HG03432 (cell line): ENCODE data around the gene PLA2G2C.

Experiments
- ATAC-seq: cut with Tn5 transposase; IDR thresholded peaks from one replicate; pipeline ENCODE4 v1.9.1; 2021; ENCODE audit warnings: mild to moderate bottlenecking, moderate library complexity; ENCODE audit not compliant: unreplicated experiment

Gene PLA2G2C

DNA sequence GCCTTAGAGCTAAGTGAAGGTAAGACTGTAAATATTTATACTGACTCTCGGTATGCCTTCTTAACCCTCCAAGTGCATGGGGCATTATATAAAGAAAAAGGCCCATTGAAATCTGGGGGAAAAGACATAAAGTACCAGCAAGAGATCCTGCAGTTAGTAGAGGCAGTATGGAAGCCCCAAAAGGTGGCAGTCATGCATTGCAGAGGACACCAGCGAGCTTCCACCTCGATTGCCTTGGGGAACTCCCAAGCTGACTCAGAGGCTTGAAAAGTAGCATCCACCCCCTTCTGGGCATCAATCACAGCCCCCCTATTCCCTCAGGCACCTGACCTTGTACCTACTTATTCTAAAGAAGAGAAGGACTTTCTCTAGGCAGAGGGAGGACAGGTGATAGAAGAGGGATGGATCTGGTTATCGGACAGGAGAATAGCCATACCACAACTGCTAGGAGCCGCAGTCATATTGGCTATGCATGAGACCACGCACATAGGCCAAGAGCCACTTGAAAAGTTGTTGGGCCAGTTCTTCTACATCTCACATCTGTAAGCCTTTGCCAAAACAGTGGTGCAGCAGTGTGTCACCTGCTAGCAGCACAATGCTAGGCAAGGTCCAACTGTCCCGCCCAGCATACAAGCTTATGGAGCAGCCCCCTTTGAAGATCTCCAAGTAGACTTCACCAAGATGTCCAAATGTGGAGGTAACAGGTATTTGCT lies 27.8 kb downstream of the PLA2G2C start:
- no peak for ATAC-seq

- no peak for ATAC-seq
These were observed 32.0 kb downstream of the PLA2G2C start for GRCh38 chr1:20154301-20154831.

DNA sequence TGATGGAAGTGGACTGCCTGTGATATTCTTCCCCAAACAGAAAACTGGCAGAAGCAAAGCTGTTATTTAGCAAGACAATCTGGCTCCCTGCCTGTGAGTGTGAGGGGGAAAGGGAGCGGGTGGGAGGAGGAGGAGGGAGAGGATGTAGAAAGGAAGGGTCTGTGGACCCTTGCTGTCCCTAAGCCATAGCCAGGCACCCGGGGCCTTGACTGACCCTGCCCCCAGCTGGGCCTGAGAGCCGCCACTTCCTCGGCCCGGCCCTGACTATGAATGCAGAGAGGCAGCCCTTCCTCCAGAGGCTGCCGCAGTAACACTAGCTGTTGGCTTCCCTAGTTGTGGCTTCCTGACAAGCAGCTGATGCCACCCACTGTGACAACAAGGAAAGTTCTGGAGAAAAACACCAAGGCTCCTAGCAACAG lies 33.3 kb downstream of the PLA2G2C start:
- ATAC-seq, result no peak

GRCh38 chr1:20152599-20152930 lies 33.8 kb downstream of the PLA2G2C start:
- ATAC-seq, result no peak

DNA sequence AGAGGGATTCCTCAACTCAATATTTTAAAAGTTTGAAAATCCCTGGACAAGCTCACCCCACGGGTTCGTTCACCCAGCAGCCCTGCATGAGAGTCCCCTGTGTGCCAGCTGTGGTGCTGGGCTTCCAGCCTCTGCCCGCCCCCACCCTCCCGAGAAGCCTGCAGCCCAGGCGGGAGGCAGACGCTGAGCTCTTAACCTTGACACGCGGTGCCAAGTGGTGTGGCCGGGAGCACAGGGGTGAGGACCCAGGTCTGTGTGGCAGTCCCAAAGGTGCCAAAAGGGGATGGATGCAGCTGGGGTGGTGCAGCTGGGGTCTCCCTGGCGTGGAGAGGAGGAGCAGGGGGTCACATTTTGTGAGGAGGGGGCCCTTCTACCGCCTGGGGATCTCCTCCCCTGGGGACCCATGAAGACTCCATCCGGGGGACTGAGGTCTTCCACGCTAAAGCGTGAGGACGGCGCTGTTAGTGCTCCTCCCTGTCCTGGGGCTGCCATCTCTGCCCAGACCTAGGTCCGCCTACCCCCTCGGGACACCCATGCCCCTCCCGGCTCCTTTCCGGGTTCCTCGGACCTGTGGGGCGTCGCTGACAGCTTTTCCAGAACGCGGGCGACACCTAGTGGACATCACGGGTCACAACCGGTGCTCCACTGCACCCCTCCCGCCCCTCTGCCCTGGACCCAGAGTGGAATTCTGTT lies 34.3 kb downstream of the PLA2G2C start:
- ATAC-seq, result peak; percentile 67

DNA sequence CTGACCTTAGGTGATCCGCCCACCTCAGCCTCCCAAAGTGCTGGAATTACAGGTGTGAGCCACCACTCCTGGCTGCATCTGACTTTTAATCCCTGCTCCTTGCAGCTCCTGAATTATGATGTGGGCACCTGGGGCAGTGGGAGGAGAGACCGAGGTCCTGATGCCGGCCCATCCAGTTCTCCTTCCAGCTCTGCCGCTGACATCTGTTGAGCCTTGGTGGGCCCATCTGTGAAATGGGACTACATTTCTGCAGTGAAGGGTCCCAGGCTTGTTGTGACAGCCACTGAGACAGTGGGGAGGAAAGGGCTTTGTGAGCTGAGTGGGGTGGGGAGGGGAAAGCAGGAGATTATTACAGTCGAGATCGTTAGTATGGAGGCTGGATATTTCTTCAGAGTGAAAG lies 35.3 kb downstream of the PLA2G2C start:
- ATAC-seq, result no peak

GRCh38 chr1:20150326-20150705 lies 36.0 kb downstream of the PLA2G2C start:
- ATAC-seq, result no peak

DNA sequence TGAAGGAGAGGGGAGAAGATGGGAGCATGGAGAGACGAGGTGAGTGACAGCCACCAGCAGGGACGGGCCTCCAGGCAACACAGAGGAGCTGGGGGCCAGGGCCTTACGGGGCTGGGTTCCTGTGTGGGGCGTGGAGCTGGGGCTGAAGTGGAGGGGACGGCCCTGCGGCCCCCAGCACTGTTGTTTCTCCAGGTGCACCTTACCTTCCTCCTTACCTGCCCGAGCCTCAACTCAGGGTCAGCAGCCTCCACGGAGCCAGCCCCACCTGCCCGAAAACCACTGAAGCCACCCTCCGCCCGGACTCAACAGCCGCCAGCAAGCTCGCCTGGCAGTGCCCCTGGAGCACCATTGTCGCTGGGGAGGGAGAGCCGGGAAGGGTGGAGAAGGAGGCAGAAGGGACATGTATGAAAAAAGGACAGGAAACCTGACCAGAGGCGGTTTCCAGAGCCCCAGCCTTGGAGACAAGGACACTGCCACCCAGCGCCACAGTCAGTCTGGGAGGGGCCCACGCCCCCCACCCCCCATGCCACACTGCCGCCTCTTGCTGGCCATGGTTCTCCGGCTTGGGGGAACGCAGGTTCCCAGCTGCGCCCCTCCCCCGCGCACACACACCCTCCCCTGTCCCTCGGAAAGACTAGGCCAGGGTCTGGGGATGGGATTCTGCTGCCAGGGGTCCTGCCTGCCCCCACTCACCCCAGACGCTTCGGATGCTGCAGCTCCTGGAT lies 36.6 kb downstream of the PLA2G2C start:
- no peak for ATAC-seq

GRCh38 chr1:20148571-20149500 lies 37.5 kb downstream of the PLA2G2C start:
- no peak for ATAC-seq

DNA sequence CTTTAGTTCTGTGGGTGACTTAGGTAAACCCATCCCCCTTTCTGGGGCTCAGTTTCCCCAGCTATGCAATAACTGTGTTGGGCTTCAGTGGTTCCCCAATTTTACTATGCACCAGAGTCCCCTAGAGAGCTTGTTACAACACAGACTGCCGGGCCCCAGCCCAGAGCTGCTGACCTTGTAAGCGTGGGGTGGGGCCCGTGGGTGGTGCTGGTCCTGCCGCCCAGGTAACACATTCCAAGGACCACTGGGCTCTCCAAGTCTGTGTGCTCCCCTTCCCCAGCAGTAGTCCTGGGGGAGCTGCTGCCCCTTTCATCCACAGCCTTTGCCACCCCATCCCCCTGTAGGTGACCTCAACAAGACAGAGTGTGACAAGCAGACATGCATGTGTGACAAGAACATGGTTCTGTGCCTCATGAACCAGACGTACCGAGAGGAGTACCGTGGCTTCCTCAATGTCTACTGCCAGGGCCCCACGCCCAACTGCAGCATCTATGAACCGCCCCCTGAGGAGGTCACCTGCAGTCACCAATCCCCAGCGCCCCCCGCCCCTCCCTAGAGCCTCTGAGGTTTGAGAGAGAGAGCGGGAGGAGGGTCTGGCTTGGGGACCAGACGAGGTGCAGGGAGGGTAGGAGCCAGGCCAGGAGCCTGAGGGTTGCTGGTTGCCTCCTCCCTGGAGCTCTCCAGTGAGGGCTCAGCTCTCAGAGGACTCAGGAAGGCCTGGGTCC lies 38.3 kb downstream of the PLA2G2C start:
- ATAC-seq, result no peak

- ATAC-seq, result no peak
These were observed 42.4 kb downstream of the PLA2G2C start for GRCh38 chr1:20143734-20144565.

- no peak for ATAC-seq
These were observed 43.0 kb downstream of the PLA2G2C start for GRCh38 chr1:20143318-20143717.

GRCh38 chr1:20142001-20142710 lies 44.2 kb downstream of the PLA2G2C start:
- ATAC-seq, result no peak

- no peak for ATAC-seq
These were observed 44.9 kb downstream of the PLA2G2C start for GRCh38 chr1:20141466-20141865.

GRCh38 chr1:20141001-20141400 lies 45.3 kb downstream of the PLA2G2C start:
- ATAC-seq, result no peak

- ATAC-seq, result no peak
These were observed 46.3 kb downstream of the PLA2G2C start for GRCh38 chr1:20139776-20140612.

DNA sequence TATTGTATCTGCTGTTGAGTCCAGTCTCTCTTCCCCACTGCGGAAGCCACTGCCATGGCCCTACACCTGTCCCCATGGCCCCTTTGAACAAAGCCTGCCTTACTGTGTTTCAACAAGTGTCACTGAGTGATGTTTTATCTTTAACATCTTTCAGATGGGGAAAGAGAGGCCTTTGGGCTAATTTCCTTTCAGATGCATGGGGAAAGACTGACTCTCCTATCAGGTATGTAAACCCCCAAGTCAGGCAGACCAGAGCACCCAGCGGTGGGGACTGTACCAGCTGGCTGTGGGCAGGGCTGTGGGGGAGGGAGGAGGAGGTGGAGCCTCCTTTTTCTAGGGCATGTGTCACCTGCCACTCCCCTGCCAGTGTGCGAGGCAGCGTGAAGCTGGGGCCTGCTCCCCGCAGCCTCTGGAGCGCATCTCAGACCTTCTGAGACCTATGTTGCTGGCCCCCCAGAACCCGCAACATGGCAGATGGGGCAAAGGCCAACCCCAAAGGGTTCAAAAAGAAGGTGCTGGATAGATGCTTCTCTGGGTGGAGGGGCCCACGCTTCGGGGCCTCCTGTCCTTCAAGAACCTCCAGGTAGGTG lies 47.3 kb downstream of the PLA2G2C start, which contains the start of gene PLA2G2F:
TSS of gene PLA2G2F (plus strand) at position 363 of the 590 bp plus-strand sequence. CDS start at position 468, 105 bp downstream.
- ATAC-seq, result no peak
